Superior temporal gyrus (tissue), 1 donor: Measurements from ENCODE around the gene CCDC149.
A peak's percentile ranks its signal among the peaks of the same experiment; 100 is the strongest.
"Not testable (repeated sequence)": the region's sequence is repeated elsewhere in the genome, so short reads cannot be mapped to it uniquely, and the experiment has no call there.

Source experiments
- DNase-seq: peaks from one replicate; pipeline ENCODE4 v3.0.0-alpha.2; 2016; ENCODE audit errors: extremely low spot score

CCDC149 gene

DNA sequence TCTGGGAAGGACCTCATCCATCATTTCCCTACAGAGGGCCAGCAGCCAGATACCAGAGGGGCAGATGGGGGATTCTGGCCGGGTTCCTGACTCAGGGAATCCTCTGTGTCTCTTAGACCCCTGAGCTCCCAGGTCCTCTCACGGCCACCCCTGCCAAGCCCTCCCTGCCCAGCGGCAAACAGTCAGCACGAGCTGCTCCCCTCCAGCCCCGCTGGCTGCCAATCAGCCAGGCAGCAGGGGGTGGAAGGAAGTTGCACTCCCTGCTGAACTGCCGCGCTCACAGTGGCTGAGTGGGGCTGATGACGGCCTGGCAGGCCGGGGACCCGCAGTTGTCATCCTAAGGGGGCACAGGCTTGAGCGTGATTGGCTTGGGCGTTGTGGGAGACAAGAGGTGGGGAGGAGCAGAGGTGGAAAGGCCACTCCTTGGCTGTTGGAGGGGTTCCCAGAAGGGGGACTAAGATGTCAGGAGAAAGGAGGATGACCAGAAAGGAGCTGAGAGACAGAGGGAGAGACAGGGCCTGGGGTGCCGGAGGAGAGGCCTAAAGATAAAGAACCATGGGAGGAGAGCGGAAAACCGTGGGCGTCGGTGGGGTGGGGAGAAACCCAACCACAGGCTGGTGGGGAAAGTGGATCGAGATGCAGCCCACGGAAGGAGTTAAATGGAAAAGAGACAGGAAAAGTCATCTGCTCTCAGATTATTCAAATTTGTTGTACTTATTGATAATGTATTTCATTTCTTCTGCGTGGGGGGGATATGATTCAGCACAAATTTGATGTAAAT, 4.4 kb upstream of the CCDC149 start:
- no peak for DNase-seq

DNA sequence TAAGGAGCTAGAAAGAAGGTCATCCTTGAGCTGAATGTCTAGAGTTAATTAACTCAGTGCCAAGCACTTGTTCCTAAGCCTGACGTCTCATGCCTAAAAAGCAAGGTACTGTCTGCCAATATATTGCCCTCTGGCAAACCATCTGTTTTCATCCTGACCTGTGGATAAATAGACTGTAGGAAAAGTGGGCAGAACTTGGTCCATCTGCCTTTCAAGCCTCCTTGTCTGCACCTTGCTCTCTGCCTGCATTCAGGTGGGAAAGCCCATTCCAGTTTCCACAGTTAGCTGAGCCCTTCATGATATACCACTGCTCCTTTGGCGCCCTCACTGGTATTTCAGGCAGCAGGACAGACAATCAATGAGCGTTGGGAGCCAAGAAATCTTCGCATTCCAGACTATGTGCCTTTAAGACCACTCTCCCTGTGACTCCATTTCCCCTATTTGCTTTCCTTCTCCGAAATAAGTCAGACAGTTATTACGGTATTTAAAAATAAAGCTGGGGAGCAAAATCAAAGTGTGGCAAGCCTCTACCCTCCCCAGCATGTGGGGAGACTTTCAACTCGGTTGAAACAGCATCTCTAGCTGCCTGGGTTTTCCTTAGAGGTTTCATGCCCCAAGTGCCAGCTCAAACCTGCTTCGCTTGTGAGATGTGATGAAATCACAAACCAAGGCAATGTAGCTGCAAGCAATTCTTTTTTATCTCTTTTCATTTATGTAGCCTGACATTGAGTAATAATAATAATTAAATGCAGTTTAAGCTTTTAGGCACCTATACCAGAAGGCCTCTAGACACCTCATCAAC, 2.5 kb upstream of the CCDC149 start:
- DNase-seq = no peak

DNA sequence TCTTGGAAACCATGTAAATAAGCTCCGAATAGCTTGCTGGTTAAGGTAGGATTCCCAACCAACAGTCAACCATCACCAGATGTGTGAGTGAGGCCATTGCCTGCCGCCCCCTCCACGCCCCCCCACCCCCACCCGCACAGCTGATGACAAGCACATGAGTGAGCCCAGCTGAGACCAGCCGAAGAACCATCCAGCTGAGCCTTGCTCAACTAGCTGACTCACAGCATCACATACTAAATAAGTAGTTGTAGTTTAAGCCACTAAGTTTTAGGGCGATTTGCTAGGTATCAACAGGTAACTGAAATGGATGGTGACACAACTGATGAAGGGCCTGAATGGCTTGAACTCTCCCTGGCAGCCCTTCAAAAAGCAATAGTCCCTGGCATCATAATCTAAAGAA, 1.6 kb upstream of the CCDC149 start:
- DNase-seq = no peak

DNA sequence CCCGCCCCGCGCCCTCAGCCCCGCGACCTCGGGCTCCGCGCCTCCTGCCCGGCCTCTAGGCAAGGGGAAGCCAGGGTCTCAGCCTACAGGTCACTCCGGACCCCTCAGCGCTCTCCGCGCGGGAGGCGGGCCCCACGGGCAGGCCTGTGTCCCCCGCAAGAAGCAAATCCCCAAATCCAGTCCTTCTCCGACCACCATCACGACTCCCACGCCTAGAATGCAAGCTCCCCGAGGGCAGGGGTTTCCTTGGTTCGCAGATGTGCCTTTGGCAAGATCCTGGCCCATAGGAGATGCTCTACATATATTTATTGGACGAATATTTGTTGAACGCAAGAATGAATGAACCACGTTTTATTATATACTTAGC, 260 bp upstream of the CCDC149 start:
- DNase-seq = peak; percentile 17

DNA sequence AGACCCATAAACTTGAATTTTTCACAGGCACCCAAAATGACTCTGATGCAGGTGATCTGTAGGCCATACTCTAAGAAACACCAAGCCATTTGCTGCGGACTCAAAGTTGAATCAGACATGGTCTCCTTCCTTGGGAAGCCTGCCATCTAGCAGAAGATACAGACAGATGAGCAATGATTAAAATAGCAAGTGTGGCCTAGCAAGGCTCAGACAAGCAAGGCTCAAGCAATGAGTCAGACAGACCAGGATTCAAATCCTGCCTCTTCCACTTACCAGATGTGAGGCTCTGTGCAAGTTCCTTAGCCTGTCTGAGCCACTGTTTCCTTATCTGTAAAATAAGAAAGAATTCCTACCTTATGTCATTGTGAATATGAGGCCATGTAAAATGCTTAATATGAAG, 2.3 kb downstream of the CCDC149 start:
- DNase-seq = no peak

DNA sequence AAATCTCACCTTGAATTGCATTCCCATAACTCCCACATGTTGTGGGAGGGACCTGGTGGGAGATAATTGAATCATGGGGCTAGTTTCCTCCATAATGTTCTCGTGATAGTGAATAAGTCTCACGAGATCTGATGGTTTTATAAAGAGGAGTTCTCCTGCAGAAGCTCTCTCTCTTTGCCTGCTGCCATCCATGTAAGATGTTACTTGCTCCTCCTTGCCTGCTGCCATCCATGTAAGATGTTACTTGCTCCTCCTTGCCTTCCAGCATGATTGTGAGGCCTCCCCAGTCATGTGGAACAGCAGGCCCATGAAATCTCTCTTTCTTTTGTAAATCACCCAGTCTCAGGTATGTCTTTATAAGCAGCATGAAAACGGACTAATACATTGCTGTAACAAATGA, 3.2 kb downstream of the CCDC149 start:
- DNase-seq = not testable (repeated sequence)

DNA sequence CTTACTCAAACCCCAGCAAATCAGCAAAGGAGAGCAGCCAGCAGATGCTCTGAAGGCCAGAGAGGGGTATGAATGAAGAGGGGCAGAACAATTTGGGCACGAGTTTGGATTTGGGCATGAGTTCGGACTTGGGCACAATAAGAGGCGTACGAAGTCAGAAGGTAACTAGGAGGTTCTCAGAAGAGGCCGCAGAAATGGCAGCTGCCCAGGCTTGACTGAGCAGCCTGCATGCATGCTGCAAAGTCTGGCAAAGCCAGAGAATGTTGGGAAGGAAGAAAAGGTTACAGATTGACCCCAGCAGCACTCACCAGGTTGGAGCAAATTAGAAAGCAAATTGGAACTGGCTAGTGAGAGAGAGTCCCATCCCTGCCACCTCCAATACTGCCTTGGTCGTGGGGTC, 15.2 kb downstream of the CCDC149 start:
- peak; percentile 19 for DNase-seq

DNA sequence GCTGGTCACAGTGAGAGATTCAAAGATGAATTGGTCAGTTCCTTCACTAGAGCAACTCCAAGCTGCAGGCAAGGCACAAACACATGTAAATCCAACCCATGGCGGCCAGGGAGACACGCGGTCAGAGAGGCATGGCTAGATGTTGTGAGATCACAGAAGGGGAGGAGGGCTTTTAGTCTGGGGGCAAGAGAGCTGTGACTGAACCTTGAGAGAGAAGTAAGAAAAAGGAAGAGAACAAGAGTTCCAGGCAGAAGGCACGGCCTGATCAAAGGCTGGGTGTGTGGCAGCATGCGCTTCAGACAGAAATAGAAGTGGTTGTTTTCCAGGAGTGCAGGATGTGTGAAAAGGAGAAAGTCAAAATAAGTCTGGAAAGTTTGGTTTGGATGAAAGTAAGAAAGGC, 15.9 kb downstream of the CCDC149 start:
- DNase-seq = peak; percentile 45

DNA sequence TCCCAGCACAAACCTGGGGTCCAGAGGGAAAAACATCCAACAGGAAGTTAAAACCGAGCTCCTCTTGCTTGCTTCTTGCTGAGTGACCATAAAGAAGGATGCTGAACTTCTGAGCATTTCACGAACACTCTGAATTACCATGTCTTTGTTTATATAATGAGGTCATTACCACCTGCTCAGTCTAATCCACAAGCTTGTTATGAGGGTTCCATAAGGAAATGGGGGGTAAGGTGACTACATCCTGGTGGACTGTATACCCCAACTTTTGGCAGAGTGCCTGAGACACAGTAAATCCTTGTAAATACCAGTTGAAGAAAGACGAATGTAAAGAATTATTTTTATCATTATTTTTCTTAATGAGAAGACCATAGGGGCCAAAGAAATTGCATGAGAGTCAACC, 16.8 kb downstream of the CCDC149 start:
- no peak for DNase-seq

DNA sequence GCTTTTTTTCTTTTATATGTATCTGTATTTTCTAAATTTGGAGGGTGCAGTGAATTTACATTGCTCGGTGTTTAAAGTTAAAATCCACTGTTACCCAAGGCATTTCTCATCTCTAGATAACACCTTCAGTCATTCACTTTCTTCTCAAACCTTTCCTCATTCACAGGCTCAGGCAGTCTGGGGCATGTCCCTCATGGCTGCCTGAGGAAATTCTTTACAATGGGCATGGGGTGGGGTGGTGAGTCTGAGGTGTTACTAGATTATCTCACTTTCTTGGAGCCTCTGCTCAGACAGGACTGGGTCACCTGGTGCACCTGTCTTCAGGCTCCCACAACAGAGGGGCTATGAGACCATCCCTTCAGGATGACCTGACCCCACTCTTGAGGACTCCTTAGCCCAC, 17.4 kb downstream of the CCDC149 start:
- DNase-seq = no peak

DNA sequence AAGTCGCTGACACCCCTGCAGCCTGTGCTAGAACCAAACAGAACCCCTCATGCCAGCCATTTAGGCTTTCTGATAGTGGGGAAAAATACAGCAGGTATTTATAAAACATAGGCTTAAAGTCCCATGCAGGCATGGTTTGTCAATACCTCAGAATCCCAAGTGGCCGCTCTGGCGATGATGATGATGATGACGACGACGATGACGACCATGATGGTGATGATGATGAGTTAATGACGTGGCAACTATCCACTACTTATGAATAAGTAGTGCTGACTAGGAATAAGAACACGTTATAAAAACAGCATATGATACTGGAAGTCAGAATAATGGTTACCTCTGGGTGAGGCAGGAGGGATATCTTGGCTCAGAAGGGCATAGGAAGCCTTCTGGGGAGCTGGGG, 18.0 kb downstream of the CCDC149 start:
- no peak for DNase-seq

DNA sequence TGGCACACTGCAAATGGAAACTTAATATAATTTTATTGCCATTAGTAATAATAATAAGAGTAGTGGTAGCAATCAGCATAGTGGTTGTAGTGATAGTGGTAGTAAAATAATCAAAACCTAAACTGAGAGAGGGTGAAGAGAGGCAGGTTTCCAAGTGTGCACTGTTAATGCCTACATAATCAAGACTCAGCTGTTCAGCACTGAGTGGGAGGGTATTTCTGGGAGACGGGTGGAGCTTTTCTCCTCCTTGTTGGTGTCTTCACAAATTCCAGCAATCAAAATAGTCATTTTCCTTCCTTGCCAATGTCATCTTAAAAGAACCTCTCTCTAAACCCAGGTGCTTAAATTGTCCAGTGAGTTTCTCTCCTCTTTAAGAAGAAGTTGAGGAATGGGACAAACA, 18.6 kb downstream of the CCDC149 start:
- DNase-seq = peak; percentile 15

DNA sequence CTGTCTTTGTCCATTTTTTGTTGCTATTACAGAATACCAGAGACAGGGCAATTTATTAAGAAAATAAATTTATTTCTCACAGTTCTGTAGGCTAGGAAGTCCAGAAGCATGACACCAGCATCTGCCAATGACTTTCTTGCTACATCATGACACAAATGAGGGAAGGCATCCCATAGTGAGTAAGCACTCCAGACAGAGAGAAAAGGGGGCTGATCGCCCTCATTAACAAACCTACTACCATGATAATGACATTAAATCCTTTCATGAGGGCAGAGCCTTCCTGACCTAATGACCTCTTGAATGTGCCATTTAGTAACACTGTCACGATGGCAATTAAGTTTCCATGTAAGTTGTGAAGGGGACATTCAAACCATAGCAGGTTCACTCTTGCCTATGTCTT, 20.1 kb downstream of the CCDC149 start:
- DNase-seq = no peak

DNA sequence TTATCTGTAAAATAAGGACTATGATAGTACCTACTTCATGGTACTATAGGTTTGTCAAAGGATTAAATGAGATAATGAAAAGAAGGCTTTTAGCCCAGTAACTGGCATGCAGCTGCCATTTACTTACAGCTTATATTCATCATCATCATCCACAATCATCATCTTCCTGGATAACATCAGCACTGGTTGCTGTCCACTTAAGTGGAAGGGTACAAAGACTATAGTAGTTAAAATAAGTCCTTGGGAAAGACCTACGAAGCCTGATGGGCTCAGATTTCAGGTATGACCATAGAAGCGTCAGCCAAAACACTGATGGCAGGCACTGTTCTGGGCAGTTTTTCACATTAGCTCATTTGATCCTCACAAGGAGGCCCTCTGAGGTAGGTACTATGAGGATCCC, 20.6 kb downstream of the CCDC149 start:
- no peak for DNase-seq

DNA sequence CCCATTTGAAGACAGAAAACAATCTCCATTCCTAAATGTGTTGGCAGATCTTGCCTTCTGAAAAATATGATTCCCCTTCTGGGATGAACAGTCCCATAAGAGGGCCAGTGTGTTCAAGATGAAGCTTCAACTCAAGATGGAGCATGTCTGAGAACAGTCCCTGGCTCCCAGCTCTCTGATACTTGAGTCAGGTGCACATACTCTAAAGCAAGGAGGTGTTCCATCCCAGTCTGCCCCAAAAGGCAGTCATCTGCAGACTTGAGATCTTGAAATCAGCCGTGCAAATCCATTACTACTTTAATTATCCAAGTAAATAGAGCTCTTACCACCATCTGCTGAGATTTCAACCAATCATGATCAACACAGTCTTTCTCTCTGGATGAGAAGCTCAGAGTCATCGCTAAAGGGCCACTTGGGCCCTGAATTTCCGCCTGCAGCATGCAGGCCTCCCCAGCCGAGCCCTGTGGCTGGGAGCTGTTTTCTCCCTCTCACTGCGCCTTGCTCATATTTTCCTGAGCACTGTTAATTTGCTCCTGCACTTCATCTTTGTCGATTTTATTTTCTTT, 22.2 kb downstream of the CCDC149 start:
- DNase-seq = no peak

DNA sequence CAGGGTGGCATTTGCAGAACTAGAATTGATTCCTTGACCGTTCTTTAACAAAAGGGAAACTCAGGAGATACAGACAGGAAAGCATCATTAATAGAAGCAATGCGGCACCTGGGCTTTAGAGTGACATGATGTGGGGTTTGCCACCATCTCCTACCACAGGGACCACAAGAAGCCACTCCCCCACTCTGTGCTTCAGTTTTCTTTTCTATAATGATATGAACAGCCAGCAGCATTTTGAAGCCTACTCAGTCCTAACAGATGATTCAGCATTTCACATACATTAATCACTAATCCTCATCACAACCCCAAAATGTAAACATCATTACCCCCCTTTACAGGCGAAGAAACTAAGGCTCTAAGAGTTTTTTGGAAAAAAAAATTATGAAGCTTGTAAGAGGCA, 22.9 kb downstream of the CCDC149 start:
- DNase-seq = no peak

DNA sequence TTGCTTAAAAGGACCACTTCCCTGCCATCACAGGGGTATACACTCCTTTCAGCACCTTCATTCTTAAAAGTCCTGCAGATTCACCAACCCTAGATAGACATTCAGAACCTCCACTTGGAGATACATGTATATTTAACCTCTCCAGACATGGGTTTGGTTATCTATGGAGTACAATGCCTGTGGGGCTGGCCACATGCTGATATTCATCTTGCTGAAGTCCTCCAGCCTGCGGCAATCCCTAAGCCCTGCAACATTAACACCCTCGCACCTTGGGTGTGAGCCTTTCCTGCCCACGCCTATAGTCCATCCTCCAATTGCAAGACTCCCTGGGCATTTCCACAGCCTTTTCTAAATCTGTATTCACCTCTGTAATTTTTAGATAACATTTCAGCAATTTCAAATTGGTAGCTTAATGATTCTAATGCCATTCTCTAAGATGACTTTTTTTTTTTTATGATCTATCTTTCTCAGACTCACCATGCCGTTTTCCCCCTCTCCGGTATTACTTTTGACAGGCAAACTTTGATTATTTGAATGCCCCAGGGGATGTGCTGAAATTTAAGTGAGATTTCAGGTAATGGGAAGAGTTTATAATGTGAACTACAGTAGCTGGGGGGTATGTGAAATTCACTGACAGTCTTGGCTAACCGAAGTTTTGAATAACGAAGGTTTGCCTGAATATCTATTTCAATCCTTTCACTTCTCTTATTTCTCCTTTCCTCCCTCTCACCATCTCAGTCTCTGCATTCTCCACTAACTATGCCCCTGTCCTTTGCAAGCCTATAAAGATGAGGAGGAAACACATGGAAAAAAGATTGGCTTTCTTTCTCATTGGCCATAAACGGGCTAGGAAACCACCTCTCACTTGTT, 24.1 kb downstream of the CCDC149 start:
- no peak for DNase-seq

DNA sequence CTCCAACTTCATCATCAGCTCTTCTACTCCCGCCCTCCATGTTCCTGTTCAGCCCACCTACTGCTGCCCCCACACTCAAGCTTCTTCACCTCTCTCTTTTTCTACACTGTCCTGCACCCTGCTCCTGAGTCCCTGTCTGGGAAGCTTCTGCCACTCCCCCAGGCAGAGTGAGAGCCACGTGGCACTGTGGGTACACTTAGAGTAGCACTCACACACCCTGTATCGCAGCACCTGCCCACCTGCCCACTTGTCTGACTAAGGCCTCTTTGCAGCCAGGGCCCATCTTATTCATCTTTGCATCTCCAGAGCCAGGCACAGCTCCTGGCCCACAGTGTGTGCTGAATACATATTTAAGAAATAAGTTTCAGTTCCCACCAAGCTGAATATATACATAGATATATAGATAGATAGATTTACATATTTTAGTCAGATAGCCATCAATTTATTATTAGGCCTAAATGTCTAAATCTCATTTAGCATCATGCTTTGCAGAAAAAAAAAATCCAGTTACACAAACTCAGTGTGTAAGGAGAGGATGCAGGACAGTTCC, 24.9 kb downstream of the CCDC149 start:
- no peak for DNase-seq

DNA sequence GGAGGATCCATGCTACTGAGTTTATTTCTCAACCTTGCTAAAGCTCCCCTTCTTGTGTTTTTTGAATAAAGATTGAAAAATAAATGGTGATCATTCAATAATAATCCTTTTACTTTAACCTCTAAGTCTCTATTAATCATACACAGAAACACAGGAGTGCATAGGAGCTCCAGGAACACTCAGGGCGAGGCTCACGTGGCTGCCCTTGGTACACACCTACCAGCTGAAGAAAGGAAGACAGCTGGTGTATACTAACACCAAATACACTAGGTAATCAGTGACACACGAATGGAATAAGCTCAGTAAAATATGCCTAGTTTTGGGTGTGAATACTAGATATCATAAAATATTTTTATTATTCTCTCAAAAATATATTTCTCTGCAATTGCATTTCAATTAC, 26.2 kb downstream of the CCDC149 start:
- no peak for DNase-seq

DNA sequence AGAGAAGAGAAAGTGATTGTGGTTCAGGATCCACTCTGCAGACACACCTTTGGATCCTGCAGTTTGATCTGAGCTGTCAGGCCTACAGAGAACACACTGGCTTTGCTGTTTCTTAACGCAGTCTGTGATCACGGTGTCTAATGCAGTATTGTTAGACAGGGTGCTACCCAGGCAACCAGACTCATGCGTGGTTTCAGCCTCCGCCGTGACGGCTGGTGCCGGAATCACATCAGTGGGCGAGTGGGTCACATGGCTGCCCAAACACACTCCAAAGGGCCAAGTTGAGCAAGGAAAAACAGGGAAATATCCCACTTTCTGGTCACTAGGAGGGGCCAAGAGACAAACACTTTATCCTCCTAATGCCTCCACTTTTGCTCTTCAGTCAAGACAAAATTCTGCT, 27.5 kb downstream of the CCDC149 start:
- DNase-seq = peak; percentile 43

DNA sequence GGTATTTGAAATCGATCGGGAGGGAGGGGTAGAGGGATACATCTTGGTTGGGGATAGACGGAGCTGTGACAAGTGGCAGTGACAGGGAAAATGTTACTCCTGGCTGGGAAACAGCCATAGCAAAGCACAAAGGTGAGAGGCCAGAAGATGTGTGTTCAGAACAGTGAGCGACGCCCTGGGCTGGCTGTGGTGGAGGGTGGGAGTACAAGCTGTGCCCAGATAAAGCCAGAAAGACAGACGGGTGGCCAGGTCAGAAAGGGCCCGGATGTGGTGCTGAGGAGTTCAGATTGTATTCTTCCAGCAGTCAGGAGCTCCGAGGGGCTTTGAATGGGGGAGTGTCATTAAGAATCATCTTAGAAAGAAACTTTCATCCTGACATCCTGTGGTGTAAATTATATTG, 27.9 kb downstream of the CCDC149 start:
- DNase-seq = no peak
